ENCODE data around the gene XDH.

DNA sequence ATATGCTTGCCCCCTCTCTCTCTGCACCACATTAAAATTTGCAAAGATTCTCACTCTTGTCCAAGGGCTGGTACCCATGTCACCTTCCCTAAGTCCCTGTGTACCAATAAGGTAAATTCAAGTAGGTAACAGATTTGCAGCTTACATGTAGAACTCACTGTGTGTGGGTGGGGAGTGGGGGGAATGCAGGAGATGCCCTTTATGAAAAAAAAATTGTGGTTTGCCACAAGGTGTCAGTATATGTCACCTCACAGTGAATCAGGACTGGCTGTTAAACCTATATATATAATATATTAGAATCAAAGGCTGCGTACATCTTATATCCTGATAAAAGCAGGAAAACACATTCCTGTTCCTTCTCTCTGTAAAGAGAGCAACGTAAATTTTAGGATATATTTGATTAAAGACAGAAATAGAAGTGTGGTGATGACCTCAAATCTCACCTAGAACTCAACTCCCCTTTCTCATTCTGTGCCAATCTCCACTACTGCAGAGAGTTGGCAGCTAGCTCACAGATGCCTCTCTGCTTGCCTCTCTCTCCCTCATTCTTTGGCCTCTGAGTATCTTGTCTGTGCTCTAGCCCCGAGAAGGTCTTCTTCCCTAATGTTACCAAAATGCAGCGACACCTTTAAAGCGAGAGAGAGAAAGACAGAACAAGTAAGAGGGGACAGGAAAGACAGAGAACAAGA, 536 bp downstream of the XDH start:
- TF ChIP-seq, protein P1, sequence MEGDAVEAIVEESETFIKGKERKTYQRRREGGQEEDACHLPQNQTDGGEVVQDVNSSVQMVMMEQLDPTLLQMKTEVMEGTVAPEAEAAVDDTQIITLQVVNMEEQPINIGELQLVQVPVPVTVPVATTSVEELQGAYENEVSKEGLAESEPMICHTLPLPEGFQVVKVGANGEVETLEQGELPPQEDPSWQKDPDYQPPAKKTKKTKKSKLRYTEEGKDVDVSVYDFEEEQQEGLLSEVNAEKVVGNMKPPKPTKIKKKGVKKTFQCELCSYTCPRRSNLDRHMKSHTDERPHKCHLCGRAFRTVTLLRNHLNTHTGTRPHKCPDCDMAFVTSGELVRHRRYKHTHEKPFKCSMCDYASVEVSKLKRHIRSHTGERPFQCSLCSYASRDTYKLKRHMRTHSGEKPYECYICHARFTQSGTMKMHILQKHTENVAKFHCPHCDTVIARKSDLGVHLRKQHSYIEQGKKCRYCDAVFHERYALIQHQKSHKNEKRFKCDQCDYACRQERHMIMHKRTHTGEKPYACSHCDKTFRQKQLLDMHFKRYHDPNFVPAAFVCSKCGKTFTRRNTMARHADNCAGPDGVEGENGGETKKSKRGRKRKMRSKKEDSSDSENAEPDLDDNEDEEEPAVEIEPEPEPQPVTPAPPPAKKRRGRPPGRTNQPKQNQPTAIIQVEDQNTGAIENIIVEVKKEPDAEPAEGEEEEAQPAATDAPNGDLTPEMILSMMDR (IDR thresholded peaks at IDR 0.05), result no peak
- TF ChIP-seq POLR2A (IDR thresholded peaks at IDR 0.05) (no peak), EP300 (IDR thresholded peaks at IDR 0.05) (no peak)
